Chondrocyte (in vitro differentiated cells): ENCODE data around the gene SMIM22. TPM values are rescaled to one million over a fixed set of nuclear protein-coding genes. Genes with fewer than 3 reads are reported as not detected.

Experiments used
- DNase-seq: peaks from one replicate; pipeline ENCODE4 v3.0.0; 2021; ENCODE audit warnings: mixed read lengths, low spot score
- H3K27ac Mint-ChIP-seq: one replicate; pipeline ENCODE4 v1.8.0; 2021; ENCODE audit warnings: mild to moderate bottlenecking, moderate library complexity, mixed read lengths; ENCODE audit not compliant: unreplicated experiment
- H3K27me3 Mint-ChIP-seq: 2 replicates; pipeline ENCODE4 v1.8.0; 2021; ENCODE audit warnings: low read depth, mixed read lengths
- H3K36me3 Mint-ChIP-seq: 2 replicates; pipeline ENCODE4 v1.8.0; 2021; ENCODE audit warnings: low read depth, mixed read lengths
- H3K4me1 Mint-ChIP-seq: 2 replicates; pipeline ENCODE4 v1.8.0; 2021; ENCODE audit warnings: low read depth, mild to moderate bottlenecking, mixed read lengths
- H3K4me3 Mint-ChIP-seq: one replicate; pipeline ENCODE4 v1.8.0; 2021; ENCODE audit warnings: mild to moderate bottlenecking, moderate library complexity, mixed read lengths; ENCODE audit not compliant: unreplicated experiment
- H3K9me3 Mint-ChIP-seq: 2 replicates; pipeline ENCODE4 v1.8.0; 2021; ENCODE audit warnings: low read depth, mixed read lengths
- CTCF ChIP-seq: fragments of 200-600 bp; sonication (generic); IDR thresholded peaks from 2 replicates; pipeline ENCODE4 v1.5.0; 2021; ENCODE audit warnings: antibody characterized with exemption, mild to moderate bottlenecking, moderate library complexity
- total RNA-seq: library from RNA; stranded (reverse); gene quantifications from 3 replicates; pipeline ENCODE4 v1.2.1, GENCODE V29; 2021

The SMIM22 gene
- total RNA-seq, 1 donor from 2014 or later = not detected

GRCh38 chr16:4754865-4755264, 40.3 kb upstream of the SMIM22 start:
- Mint-ChIP-seq H3K9me3 (peaks cover 5% of the 10 kb centered on the region), H3K4me3 (no peak overlapping the region), H3K27ac (no peak overlapping the region), H3K36me3 (peaks cover 29% of the 10 kb centered on the region), H3K4me1 (no peaks in the 10 kb centered on the region), H3K27me3 (no peaks in the 10 kb centered on the region)
- TF ChIP-seq CTCF = no peak
- DNase-seq = no peak

GRCh38 chr16:4755687-4756086, 39.5 kb upstream of the SMIM22 start:
- no peak for DNase-seq
- no peaks in the 10 kb centered on the region for H3K27me3 Mint-ChIP-seq
- no peak for TF ChIP-seq CTCF
- H3K9me3 Mint-ChIP-seq = peaks cover 5% of the 10 kb centered on the region
- H3K27ac Mint-ChIP-seq = no peak overlapping the region
- H3K4me1 Mint-ChIP-seq = no peaks in the 10 kb centered on the region
- H3K36me3 Mint-ChIP-seq = peaks cover 31% of the 10 kb centered on the region
- H3K4me3 Mint-ChIP-seq = no peak overlapping the region

- no peak overlapping the region for H3K27ac Mint-ChIP-seq
- H3K36me3 Mint-ChIP-seq = peaks cover 32% of the 10 kb centered on the region
- H3K9me3 Mint-ChIP-seq = peaks cover 5% of the 10 kb centered on the region
- no peak for TF ChIP-seq CTCF
- H3K4me3 Mint-ChIP-seq = no peak overlapping the region
- no peaks in the 10 kb centered on the region for H3K4me1 Mint-ChIP-seq
- H3K27me3 Mint-ChIP-seq = no peaks in the 10 kb centered on the region
- DNase-seq = no peak
Observed at GRCh38 chr16:4760221-4760910, 34.8 kb upstream of the SMIM22 start.

- H3K27me3 Mint-ChIP-seq = no peaks in the 10 kb centered on the region
- peaks cover 10% of the 10 kb centered on the region for H3K4me1 Mint-ChIP-seq
- H3K36me3 Mint-ChIP-seq = peaks cover 22% of the 10 kb centered on the region
- no peak for TF ChIP-seq CTCF
- H3K4me3 Mint-ChIP-seq = no peak overlapping the region
- DNase-seq = no peak
- H3K27ac Mint-ChIP-seq = no peak overlapping the region
- no peaks in the 10 kb centered on the region for H3K9me3 Mint-ChIP-seq
Observed at GRCh38 chr16:4762205-4762604, 33.0 kb upstream of the SMIM22 start.

GRCh38 chr16:4763791-4764190, 31.4 kb upstream of the SMIM22 start:
- no peak for TF ChIP-seq CTCF
- H3K4me3 Mint-ChIP-seq = no peak overlapping the region
- H3K36me3 Mint-ChIP-seq = peaks cover 16% of the 10 kb centered on the region
- peaks cover 22% of the 10 kb centered on the region for H3K4me1 Mint-ChIP-seq
- no peaks in the 10 kb centered on the region for H3K9me3 Mint-ChIP-seq
- no peak overlapping the region for H3K27ac Mint-ChIP-seq
- H3K27me3 Mint-ChIP-seq = no peaks in the 10 kb centered on the region
- DNase-seq = no peak
